NB4 (cell line): ENCODE results near the gene NUDCD2.

Source experiments
- CTCF ChIP-seq: IDR thresholded peaks from one replicate; pipeline ENCODE4 v1.5.1; 2012; ENCODE audit warnings: low read depth, low read length
- MAX ChIP-seq: IDR thresholded peaks from 2 replicates; pipeline ENCODE4 v1.6.1; 2011; ENCODE audit warnings: low read depth, low read length
- MYC ChIP-seq: IDR thresholded peaks from 2 replicates; pipeline ENCODE4 v1.6.1; 2011; ENCODE audit warnings: low read depth, low read length
- POLR2A ChIP-seq: IDR thresholded peaks from 2 replicates; pipeline ENCODE4 v1.6.1; 2011; ENCODE audit warnings: mild to moderate bottlenecking; ENCODE audit not compliant: insufficient read length; ENCODE audit errors: extremely low read depth

GRCh38 chr5:163432544-163432943 lies 27.4 kb downstream of the NUDCD2 start:
- TF ChIP-seq POLR2A (no peak), CTCF (no peak), MYC (no peak), MAX (no peak)
